Activated T-helper 1 cell treated with anti-CD3 and anti-CD28 coated beads, Interleukin-2, amount 50 U/mL, for 16 hours (primary cell): Measurements from ENCODE around the gene LIM2.

Experiments used
- DNase-seq, 2 donors: peaks; one replicate each; pipeline ENCODE4 v3.0.0-alpha.2; 2020; ENCODE audit warnings: low read depth in 1 of 2, low spot score in 1 of 2

LIM2 gene

GRCh38 chr19:51341066-51341465 is 46.7 kb downstream of the LIM2 start:
- DNase-seq, result no peak

GRCh38 chr19:51339687-51340656 is 47.8 kb downstream of the LIM2 start:
- DNase-seq, result peak; percentile 75 to 83

- DNase-seq, result no peak
These were observed 48.5 kb downstream of the LIM2 start for GRCh38 chr19:51339313-51339686.

- peak; percentile 74 to 75 for DNase-seq
These were observed 49.0 kb downstream of the LIM2 start for GRCh38 chr19:51338563-51339312.

DNA sequence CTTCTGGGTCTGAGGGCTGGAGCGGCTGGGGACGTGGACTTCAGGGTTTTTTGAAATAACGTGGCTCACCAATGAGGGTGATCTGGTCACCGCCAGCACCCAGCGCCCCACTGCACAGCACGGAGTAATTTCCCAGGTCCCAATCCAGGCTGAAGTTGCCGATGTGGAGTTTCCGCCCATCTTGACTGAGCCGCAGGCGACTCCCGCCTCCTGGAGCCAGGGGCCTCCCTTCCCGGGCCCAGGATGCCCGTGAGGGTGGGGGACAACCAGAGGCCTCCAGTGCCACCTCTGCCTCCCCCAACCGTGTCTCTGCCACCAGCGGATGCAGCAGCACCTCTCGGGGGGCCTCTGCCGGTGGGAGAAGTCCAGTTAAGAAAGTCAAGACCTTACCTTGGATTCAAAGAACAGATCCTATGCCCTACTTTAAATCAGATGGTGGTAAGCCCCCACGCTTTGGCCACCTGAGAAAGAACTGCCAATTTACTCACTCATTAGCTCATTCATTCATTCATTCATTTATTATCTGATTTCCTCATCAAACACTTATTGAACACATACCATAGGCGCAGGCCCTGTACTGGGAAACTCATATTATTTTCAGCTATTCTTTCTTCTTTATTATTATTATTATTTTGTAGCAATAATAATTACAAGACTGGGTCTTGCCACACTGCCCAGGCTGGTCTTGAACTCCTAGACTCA is 49.8 kb downstream of the LIM2 start:
- no peak for DNase-seq

GRCh38 chr19:51337141-51337860 is 50.5 kb downstream of the LIM2 start:
- no peak for DNase-seq

DNA sequence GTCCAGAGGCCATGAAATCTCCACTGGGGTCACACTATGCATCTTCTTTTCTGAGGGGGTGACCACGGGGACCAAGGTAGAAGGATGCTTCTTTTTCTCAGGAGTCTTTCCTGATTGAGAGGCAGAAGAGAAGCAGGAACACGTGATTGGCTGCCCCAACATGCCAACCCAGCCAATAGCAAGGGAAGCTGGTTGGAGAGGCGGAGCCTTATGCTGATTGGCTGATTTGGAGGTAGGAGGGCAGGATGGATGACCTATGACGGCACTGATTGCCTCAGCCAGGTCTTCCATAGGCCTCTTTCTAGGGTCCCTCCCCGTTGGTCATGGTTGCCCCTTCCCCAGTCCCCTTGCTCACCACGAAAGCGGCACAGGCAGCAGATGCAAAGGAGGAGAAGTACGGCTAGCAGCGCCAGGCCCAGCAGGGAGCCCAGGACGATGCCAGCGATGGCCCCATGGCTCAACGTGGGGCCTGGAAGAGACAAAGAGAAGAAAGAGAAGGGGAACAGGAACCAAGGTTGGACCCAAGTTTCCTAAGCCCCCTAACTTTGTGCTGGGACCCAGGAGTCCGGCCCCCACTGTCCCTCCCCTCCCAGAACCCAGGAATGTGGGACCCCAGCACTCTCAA is 53.8 kb downstream of the LIM2 start:
- DNase-seq, result no peak

GRCh38 chr19:51331716-51332115 is 56.1 kb downstream of the LIM2 start:
- no peak for DNase-seq

DNA sequence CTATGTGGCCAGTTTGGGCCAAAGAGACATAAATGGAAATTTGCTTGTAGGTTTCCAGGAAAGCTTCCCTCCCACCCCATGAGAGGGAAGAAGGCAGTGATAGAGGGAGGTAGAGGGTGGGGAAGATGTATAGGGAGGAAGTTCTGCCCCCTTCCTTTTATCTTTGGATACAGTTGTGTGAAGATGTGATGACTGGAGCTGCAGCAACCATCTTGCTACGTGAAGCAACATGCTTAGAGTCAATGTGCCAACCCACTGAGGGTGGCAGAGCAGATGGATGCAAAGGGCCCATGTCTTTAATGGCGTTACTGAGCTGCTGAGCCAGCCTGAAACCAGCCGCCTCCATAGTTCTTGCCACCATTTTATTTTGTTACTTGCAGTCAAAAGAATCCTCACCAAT is 56.6 kb downstream of the LIM2 start:
- no peak for DNase-seq

- DNase-seq, result no peak
These were observed 57.4 kb downstream of the LIM2 start for GRCh38 chr19:51330366-51330765.
